ENCODE data around the gene TTC21B.

The TTC21B gene

GRCh38 chr2:165920748-165921147 is 32.8 kb downstream of the TTC21B start:
- no peak for DNase-seq

GRCh38 chr2:165913636-165914035 is 39.9 kb downstream of the TTC21B start:
- no peak for DNase-seq

GRCh38 chr2:165911981-165912380 is 41.6 kb downstream of the TTC21B start:
- no peak for DNase-seq

- DNase-seq = no peak
Measured at GRCh38 chr2:165911231-165911630, 42.3 kb downstream of the TTC21B start.

GRCh38 chr2:165909466-165909865 is 44.1 kb downstream of the TTC21B start:
- no peak for DNase-seq

- no peak for DNase-seq
Measured at GRCh38 chr2:165905854-165906253, 47.7 kb downstream of the TTC21B start.

- no peak for DNase-seq
Measured at GRCh38 chr2:165905269-165905668, 48.3 kb downstream of the TTC21B start.

- DNase-seq = no peak
Measured at GRCh38 chr2:165904432-165904831, 49.1 kb downstream of the TTC21B start.

GRCh38 chr2:165903406-165903805 is 50.2 kb downstream of the TTC21B start:
- DNase-seq = no peak

GRCh38 chr2:165902934-165903333 is 50.6 kb downstream of the TTC21B start:
- no peak for DNase-seq

GRCh38 chr2:165901620-165902298 is 51.8 kb downstream of the TTC21B start:
- DNase-seq = no peak

GRCh38 chr2:165899311-165899710 is 54.3 kb downstream of the TTC21B start:
- no peak for DNase-seq

- no peak for DNase-seq
Measured at GRCh38 chr2:165898381-165898780, 55.2 kb downstream of the TTC21B start.

- no peak for DNase-seq
Measured at GRCh38 chr2:165897726-165898125, 55.9 kb downstream of the TTC21B start.

- DNase-seq = no peak
Measured at GRCh38 chr2:165897074-165897473, 56.5 kb downstream of the TTC21B start.

- no peak for DNase-seq
Measured at GRCh38 chr2:165895974-165896373, 57.6 kb downstream of the TTC21B start.

GRCh38 chr2:165893556-165893955 is 60.0 kb downstream of the TTC21B start:
- DNase-seq = no peak

GRCh38 chr2:165892526-165892925 is 61.0 kb downstream of the TTC21B start:
- no peak for DNase-seq

GRCh38 chr2:165891943-165892342 is 61.6 kb downstream of the TTC21B start:
- DNase-seq = no peak

- DNase-seq = no peak
Measured at GRCh38 chr2:165891345-165891744, 62.2 kb downstream of the TTC21B start.

GRCh38 chr2:165889798-165890197 is 63.8 kb downstream of the TTC21B start:
- DNase-seq = no peak

GRCh38 chr2:165889158-165889557 is 64.4 kb downstream of the TTC21B start:
- DNase-seq = no peak

GRCh38 chr2:165888171-165888570 is 65.4 kb downstream of the TTC21B start:
- DNase-seq = no peak

GRCh38 chr2:165886487-165887146 is 67.0 kb downstream of the TTC21B start:
- DNase-seq = no peak

All from amniotic stem cell (primary cell).